HG02973 (cell line): ENCODE measurements around the gene PLEKHA8.

Experiments used
- ATAC-seq: cut with Tn5 transposase; IDR thresholded peaks from one replicate; pipeline ENCODE4 v1.9.1; 2021; ENCODE audit warnings: moderate library complexity; ENCODE audit not compliant: unreplicated experiment

Gene PLEKHA8

DNA sequence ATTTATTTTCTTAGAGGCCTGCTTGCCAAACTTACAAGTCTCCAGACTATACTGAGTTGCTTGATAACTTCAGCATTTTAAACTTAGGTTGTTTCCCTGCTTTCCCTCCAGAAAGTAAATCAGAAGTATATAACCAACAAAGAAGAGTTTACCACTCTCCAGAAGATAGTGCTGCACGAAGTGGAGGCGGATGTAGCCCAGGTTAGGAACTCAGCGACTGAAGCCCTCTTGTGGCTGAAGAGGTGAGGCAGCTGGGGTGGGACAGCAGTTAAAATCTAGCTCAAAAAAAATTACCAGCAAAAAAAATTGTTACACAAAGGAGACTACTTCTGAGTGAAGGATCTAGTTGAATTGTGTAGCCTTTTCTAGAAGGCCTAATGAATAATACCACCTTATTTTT is 33.6 kb downstream of the PLEKHA8 start:
- peak; percentile 76 for ATAC-seq

- ATAC-seq, result no peak
These were observed 34.4 kb downstream of the PLEKHA8 start for GRCh38 chr7:30062587-30062986.

DNA sequence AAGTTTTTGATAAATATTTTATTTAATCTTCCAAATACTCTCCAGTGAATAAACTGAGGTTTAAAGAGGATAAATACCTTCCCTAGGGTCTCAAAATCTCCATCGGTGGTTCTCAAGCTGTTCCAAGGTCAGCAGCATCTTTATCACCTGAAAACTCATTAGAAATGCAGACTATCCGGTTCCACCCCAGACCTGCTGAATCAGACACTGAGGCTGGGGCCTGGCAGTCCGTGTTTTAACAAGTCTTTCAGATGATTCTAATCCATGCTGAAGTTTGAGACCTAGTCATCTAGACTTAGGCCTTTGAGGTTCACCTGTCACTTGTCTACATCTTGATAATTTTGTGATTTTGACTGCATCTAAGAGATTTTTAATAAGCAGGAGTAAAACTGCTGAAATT is 37.5 kb downstream of the PLEKHA8 start:
- no peak for ATAC-seq

DNA sequence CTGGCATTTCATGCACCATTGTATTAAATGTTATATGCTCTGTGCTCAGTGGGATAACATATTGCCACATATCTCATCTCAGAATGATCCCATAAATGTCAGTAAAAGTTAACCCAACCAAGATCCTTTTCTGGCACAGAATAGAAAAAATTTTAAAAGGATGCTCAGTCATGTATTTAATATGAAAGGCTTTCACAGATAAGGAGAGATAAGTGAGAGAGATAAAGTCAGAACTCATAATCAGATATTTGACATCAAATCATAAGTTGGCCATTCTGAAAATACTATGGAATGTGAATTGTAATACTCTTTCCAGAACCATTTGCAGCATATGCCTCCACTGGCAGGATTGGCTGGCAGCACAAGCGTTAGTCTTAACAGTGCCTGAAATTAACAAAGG is 38.5 kb downstream of the PLEKHA8 start:
- ATAC-seq, result no peak

DNA sequence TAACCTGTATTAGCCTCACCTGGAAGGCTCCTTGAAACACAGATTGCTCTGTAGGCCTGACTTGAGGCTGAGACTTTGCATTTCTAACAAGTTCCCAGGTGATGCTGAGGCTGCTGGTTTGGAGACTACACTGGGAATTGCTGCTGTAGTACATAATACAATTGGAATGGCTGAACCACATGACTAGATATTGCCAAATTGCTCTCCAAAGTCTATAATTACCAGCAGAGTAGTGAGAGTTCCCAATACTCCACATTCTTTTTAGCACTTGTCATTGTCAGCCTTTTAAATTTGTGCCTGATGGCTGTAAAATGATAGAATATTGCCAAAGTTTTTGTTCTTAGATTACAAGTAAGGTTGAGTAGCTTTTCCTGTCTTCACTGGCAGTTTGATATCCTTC is 39.9 kb downstream of the PLEKHA8 start:
- no peak for ATAC-seq

DNA sequence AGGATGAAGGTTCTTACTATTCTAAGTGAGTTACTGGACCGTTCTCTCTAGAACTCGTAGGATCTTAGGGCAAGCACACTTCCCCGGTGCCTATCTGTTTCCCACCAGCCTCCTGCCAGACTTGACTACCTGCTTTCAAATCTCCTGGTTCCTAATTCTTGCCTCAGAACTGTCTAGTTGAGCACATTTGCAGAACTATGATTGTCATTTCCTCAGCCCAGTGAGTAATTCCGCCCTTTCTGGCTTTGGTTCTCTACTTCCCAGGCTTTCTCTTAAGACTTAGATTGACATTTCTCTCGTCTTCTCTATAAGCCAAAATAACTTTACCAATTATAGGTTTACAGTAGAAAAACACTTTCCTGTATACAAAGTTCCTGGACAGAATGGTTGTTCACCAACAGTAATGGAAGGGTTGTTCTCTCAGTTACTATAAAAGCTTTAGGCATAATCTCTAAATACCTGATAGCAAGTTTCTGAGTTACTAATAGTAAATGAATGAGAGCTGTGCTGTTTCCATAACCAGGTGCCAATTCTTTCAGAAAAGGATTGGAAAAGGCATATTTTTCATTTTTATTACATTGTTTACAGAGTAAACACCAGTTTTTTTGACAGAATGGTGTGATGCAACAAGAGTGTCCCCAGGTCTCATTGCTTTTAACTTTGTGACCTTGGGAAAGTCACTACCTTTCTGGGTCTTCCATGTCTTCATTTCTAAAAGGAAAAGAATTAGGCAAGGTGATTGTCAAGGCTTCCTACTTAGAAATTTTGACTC is 41.1 kb downstream of the PLEKHA8 start:
- no peak for ATAC-seq

- ATAC-seq, result no peak
These were observed 41.8 kb downstream of the PLEKHA8 start for GRCh38 chr7:30070052-30070451.

GRCh38 chr7:30072735-30073134 is 44.5 kb downstream of the PLEKHA8 start:
- ATAC-seq, result no peak

DNA sequence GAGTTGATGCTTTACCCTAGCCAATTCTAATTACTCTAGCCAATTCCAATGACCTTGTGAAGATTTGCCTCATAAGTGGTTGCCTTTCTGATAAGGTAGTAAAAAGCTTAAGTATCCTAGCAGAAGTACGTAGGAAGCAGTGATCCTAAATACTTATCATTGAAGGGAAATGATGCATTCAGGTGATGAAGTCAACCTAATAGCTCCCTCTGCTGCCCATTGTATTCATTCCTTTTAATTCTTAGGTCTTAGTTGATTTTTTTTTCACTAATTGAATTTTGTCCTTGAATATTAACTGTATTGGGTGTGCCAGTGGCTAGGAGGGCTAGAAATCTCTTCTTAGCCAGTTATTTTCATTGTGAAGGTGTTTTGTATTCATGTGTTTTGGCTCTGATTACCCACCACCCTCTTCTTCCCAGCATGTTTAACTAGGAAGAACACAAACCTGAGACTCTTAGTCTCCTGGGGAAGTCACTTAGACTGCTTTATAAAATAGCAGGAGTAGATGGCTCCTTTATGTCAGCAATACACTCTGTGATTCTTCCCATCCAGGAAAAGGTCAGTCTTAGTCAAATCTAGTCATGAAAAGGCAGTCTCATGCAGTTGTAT is 46.3 kb downstream of the PLEKHA8 start:
- no peak for ATAC-seq

GRCh38 chr7:30076411-30076810 is 48.2 kb downstream of the PLEKHA8 start:
- ATAC-seq, result no peak

DNA sequence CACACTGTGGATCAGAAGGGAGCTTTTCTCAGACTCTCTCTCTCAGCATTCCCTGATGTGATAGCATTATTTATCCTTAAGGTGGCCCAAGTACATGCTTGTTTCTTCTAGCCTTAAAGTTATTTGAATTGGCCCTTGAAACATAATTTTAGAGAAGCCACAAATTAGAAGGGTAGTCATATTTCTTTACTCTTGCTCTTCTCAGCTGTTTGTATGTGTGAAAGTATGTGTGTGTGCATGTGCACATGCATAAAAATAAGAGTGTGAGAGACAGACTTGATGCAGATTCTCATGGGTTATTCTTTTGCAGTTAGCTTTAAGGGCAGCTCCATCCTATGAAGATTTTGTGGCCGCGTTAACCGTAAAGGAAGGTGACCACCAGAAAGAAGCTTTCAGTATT is 50.1 kb downstream of the PLEKHA8 start:
- ATAC-seq, result no peak

DNA sequence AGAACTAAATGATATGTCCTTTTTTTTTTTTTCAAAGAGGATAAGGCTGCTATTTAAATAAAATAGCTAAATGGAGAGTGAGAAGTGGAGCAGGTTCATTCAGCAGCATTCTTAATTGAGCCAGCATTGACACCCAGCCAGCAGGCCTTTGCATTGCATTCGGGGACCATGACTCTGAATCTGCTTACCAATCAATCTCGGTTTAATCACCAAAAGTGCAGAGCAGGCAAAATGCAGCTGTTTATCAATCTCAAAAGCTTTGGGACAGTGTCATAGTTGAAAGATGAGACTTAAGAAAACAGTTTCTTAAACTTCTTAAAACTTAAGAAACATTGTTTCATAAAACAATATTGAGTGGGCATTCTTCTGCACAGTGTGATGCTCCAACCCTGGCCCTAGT is 51.7 kb downstream of the PLEKHA8 start:
- no peak for ATAC-seq

GRCh38 chr7:30080818-30081217 is 52.6 kb downstream of the PLEKHA8 start:
- ATAC-seq, result no peak

DNA sequence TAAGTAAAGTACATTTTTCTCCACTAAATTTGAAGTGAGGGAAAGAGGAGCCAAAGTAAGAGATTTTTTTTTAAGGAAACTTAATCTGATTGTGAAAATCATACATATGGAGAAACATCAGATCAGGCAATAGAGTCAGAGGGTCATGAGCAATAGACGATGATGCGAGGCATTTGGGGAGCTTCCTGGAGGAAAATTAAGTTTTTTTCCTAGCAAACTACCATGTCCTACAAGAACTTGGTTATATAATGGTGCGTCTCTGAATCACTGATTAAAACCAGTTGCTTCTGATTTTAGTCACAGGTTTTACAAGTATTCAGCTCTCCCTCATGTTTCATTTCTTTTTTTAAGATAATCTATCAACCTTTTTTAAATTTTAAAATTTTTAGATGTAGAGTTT is 54.5 kb downstream of the PLEKHA8 start:
- ATAC-seq, result no peak

- ATAC-seq, result no peak
These were observed 55.1 kb downstream of the PLEKHA8 start for GRCh38 chr7:30083334-30083733.

GRCh38 chr7:30084212-30084611 is 56.0 kb downstream of the PLEKHA8 start:
- ATAC-seq, result no peak

DNA sequence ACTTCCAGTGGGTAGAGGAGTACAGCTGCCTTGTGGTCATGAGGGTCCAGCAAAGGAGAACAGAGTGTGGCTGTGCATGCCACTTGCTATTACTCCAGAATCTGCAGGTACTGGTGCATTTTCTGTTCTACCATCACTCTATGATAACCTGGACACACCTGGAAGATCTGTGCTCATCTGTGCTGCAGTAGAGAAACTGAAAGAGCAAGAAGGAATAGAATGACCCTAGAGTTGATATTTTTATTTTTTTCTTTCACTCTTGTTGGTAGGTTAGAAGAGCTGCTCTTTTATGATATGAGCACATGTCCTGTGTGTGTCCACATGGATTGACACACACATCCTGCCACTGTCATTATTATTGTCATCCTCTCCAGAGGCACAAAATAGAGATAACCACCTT is 58.3 kb downstream of the PLEKHA8 start:
- ATAC-seq, result no peak

DNA sequence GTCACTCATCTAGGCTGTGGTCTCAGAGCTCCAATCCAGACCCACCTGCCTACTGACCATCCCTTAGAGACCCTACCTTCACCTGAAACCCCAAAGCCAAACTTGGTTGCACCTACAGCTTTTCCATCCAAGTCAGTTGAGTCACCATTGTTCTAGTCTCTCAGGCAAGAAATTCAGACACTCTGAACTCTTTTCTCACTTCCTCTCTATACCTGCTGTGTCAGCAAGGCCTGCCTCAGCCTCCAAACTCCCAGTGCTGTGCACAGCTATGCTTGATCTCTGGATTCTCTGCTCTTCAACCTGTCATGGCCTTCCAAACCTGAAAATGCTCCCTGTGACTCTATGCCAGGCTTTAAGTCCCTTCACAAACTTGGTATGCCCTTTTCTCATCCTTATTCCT is 59.2 kb downstream of the PLEKHA8 start:
- ATAC-seq, result no peak

DNA sequence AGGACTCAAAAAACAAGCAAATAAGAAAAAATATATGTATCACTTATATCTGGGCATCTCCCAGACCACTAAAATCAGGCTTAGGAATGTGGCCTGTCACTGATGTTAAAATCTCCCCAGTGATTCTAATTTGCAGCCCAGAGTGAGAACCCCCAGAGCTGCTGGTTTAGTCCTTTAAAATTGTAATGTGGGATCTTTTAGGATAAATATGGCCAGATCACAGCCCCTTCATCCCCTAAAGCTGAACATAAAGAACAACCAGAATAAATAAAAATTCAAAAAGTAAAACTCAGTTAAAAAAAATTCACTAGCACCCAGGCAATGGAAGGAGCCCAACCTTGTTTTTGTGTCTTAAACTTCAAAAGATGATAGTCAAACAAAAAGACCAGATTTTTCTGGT is 60.1 kb downstream of the PLEKHA8 start:
- ATAC-seq, result no peak

GRCh38 chr7:30090111-30090510 is 61.9 kb downstream of the PLEKHA8 start:
- no peak for ATAC-seq

- ATAC-seq, result no peak
These were observed 63.3 kb downstream of the PLEKHA8 start for GRCh38 chr7:30091491-30091912.

GRCh38 chr7:30091987-30092386 is 63.8 kb downstream of the PLEKHA8 start:
- no peak for ATAC-seq
